NCI-H524 (cell line): ENCODE measurements around the gene SLC2A5.
A peak's percentile ranks its signal among the peaks of the same experiment; 100 is the strongest.
"Not testable (repeated sequence)": the region's sequence is repeated elsewhere in the genome, so short reads cannot be mapped to it uniquely, and the experiment has no call there.

ENCODE experiments used
- DNase-seq, 2 experiments: peaks; one replicate each; lab custom pipeline; 2025; lab: John Stamatoyannopoulos, UW

The SLC2A5 gene

GRCh38 chr1:9069326-9070100, at the start of gene SLC2A5:
Gene SLC2A5, minus strand, starts transcription at chr1:9069635. Its CDS starts 99 bp downstream, at chr1:9069536.
- DNase-seq, result peak; percentile 90 to 96

- no peak for DNase-seq
Observed at GRCh38 chr1:9118186-9118585, 48.8 kb upstream of the SLC2A5 start.

GRCh38 chr1:9115351-9116205, 46.1 kb upstream of the SLC2A5 start:
- DNase-seq, result peak; percentile 5 to 15

- DNase-seq, result no peak
Observed at GRCh38 chr1:9112961-9113880, 43.8 kb upstream of the SLC2A5 start.

GRCh38 chr1:9111957-9112356, 42.5 kb upstream of the SLC2A5 start:
- no peak for DNase-seq

GRCh38 chr1:9111357-9111691, 41.9 kb upstream of the SLC2A5 start:
- no peak for DNase-seq

- DNase-seq, result peak; percentile 56 to 81
Observed at GRCh38 chr1:9110669-9111356, 41.4 kb upstream of the SLC2A5 start.

- DNase-seq, result no peak
Observed at GRCh38 chr1:9108056-9108665, 38.7 kb upstream of the SLC2A5 start.

GRCh38 chr1:9107136-9107535, 37.7 kb upstream of the SLC2A5 start:
- DNase-seq, result no peak

GRCh38 chr1:9106286-9106685, 36.9 kb upstream of the SLC2A5 start:
- DNase-seq, result peak; percentile 3 to 70

- DNase-seq, result no peak
Observed at GRCh38 chr1:9105336-9105867, 36.0 kb upstream of the SLC2A5 start.

- peak; percentile 41 to 70 for DNase-seq
Observed at GRCh38 chr1:9101510-9102146, 32.2 kb upstream of the SLC2A5 start.

- DNase-seq, result no peak
Observed at GRCh38 chr1:9100471-9101043, 31.1 kb upstream of the SLC2A5 start.

GRCh38 chr1:9099555-9099954, 30.1 kb upstream of the SLC2A5 start:
- no peak for DNase-seq

GRCh38 chr1:9097947-9098705, 28.7 kb upstream of the SLC2A5 start:
- DNase-seq, result no peak

GRCh38 chr1:9095818-9096217, 26.4 kb upstream of the SLC2A5 start:
- DNase-seq, result no peak

- not testable (repeated sequence) for DNase-seq
Observed at GRCh38 chr1:9093996-9094595, 24.7 kb upstream of the SLC2A5 start.

- no peak for DNase-seq
Observed at GRCh38 chr1:9093581-9093980, 24.1 kb upstream of the SLC2A5 start.

- no peak for DNase-seq
Observed at GRCh38 chr1:9093091-9093490, 23.7 kb upstream of the SLC2A5 start.
